ENCODE results near the gene RGS6.

RGS6 gene

GRCh38 chr14:72094844-72095582 is 162.8 kb downstream of the RGS6 start:
- no peak for DNase-seq

- DNase-seq: no peak
Measured at GRCh38 chr14:72097173-72097783, 165.0 kb downstream of the RGS6 start.

- DNase-seq: no peak
Measured at GRCh38 chr14:72098210-72098609, 166.0 kb downstream of the RGS6 start.

GRCh38 chr14:72099566-72099965 is 167.3 kb downstream of the RGS6 start:
- DNase-seq: no peak

GRCh38 chr14:72104011-72104613 is 171.9 kb downstream of the RGS6 start:
- peak; percentile 45 for DNase-seq

GRCh38 chr14:72111911-72112310 is 179.7 kb downstream of the RGS6 start:
- no peak for DNase-seq

GRCh38 chr14:72118841-72119240 is 186.6 kb downstream of the RGS6 start:
- no peak for DNase-seq

- no peak for DNase-seq
Measured at GRCh38 chr14:72120315-72120714, 188.1 kb downstream of the RGS6 start.

- no peak for DNase-seq
Measured at GRCh38 chr14:72123755-72124154, 191.5 kb downstream of the RGS6 start.

GRCh38 chr14:72124171-72124570 is 191.9 kb downstream of the RGS6 start:
- no peak for DNase-seq

GRCh38 chr14:72126091-72126490 is 193.9 kb downstream of the RGS6 start:
- DNase-seq: no peak

- no peak for DNase-seq
Measured at GRCh38 chr14:72126561-72126960, 194.3 kb downstream of the RGS6 start.

GRCh38 chr14:72128629-72129028 is 196.4 kb downstream of the RGS6 start:
- DNase-seq: no peak

- no peak for DNase-seq
Measured at GRCh38 chr14:72129291-72129690, 197.1 kb downstream of the RGS6 start.

- DNase-seq: no peak
Measured at GRCh38 chr14:72141084-72141483, 208.9 kb downstream of the RGS6 start.

- DNase-seq: no peak
Measured at GRCh38 chr14:72142328-72142727, 210.1 kb downstream of the RGS6 start.

GRCh38 chr14:72146241-72146640 is 214.0 kb downstream of the RGS6 start:
- no peak for DNase-seq

GRCh38 chr14:72154645-72155378 is 222.6 kb downstream of the RGS6 start:
- peak; percentile 9 for DNase-seq

- no peak for DNase-seq
Measured at GRCh38 chr14:72155379-72155993, 223.3 kb downstream of the RGS6 start.

- no peak for DNase-seq
Measured at GRCh38 chr14:72164420-72165228, 232.4 kb downstream of the RGS6 start.

- no peak for DNase-seq
Measured at GRCh38 chr14:72165229-72165698, 233.0 kb downstream of the RGS6 start.

GRCh38 chr14:72169521-72169920 is 237.3 kb downstream of the RGS6 start:
- DNase-seq: no peak

Data from stimulated activated CD4-positive, alpha-beta T cell treated with anti-CD3 and anti-CD28 coated beads, Interleukin-1b, Interleukin-23, amount 100 ng/mL, for 48 hours (primary cell).